BLaER1 (cell line): ENCODE measurements around the gene STK10.

Source experiments
- H3K27ac ChIP-seq: shearing (Covaris generic); formaldehyde crosslinking; 2 replicates; pipeline ENCODE4 v1.8.1; 2022
- H3K27me3 ChIP-seq: shearing (Covaris generic); formaldehyde crosslinking; 2 replicates; pipeline ENCODE4 v1.8.1; 2022
- H3K36me3 ChIP-seq: shearing (Covaris generic); formaldehyde crosslinking; 2 replicates; pipeline ENCODE4 v1.8.1; 2022
- H3K4me1 ChIP-seq: shearing (Covaris generic); formaldehyde crosslinking; 2 replicates; pipeline ENCODE4 v1.8.1; 2022
- H3K4me2 ChIP-seq: shearing (Covaris generic); formaldehyde crosslinking; 2 replicates; pipeline ENCODE4 v1.8.1; 2022
- H3K4me3 ChIP-seq: shearing (Covaris generic); formaldehyde crosslinking; 2 replicates; pipeline ENCODE4 v1.8.1; 2022
- H3K9ac ChIP-seq: shearing (Covaris generic); formaldehyde crosslinking; 2 replicates; pipeline ENCODE4 v1.8.1; 2022
- H3K9me3 ChIP-seq: shearing (Covaris generic); formaldehyde crosslinking; 2 replicates; pipeline ENCODE4 v1.8.1; 2022
- H4K20me1 ChIP-seq: shearing (Covaris generic); formaldehyde crosslinking; 2 replicates; pipeline ENCODE4 v1.8.1; 2022
- Cebpa-rat ChIP-seq: shearing (Covaris generic); IDR thresholded peaks from 2 replicates; pipeline ENCODE4 v1.8.1; 2022

Gene STK10

GRCh38 chr5:172115541-172115982 is 72.5 kb downstream of the STK10 start:
- H3K9ac ChIP-seq, result no peak overlapping the region
- H3K4me3 ChIP-seq, result peak overlapping the region; percentile 57; the same call in 1 of the 2 replicates
- H3K4me1 ChIP-seq, result peaks cover 93% of the 10 kb centered on the region
- H3K36me3 ChIP-seq, result peaks cover 48% of the 10 kb centered on the region
- no peaks in the 10 kb centered on the region for H3K27me3 ChIP-seq
- H3K9me3 ChIP-seq, result no peaks in the 10 kb centered on the region
- H4K20me1 ChIP-seq, result peaks cover 40% of the 10 kb centered on the region
- no peak for TF ChIP-seq Cebpa-rat
- peak overlapping the region; percentile 84 for H3K27ac ChIP-seq
- H3K4me2 ChIP-seq, result peak overlapping the region; percentile 87

- Histone ChIP-seq H3K4me1 (peaks cover 93% of the 10 kb centered on the region), H3K4me3 (peak overlapping the region; percentile 57), H3K9ac (peak overlapping the region; percentile 60; the same call in 1 of the 2 replicates), H3K36me3 (peaks cover 42% of the 10 kb centered on the region), H3K27ac (peak overlapping the region; percentile 84), H3K9me3 (no peaks in the 10 kb centered on the region), H4K20me1 (peaks cover 40% of the 10 kb centered on the region), H3K4me2 (peak overlapping the region; percentile 87), H3K27me3 (no peaks in the 10 kb centered on the region)
- TF ChIP-seq Cebpa-rat, result no peak
Observed at GRCh38 chr5:172114875-172115422, 73.1 kb downstream of the STK10 start.

- Histone ChIP-seq H3K4me3 (no peak overlapping the region), H3K9me3 (no peaks in the 10 kb centered on the region), H3K4me2 (peak overlapping the region; percentile 88), H3K27ac (peak overlapping the region; percentile 77), H3K9ac (peak overlapping the region; percentile 69), H3K36me3 (peaks cover 30% of the 10 kb centered on the region), H3K4me1 (peaks cover 97% of the 10 kb centered on the region), H3K27me3 (no peaks in the 10 kb centered on the region), H4K20me1 (peaks cover 33% of the 10 kb centered on the region)
- no peak for TF ChIP-seq Cebpa-rat
Observed at GRCh38 chr5:172113036-172113435, 75.0 kb downstream of the STK10 start.

- H3K27ac ChIP-seq, result peak overlapping the region; percentile 71
- peaks cover 98% of the 10 kb centered on the region for H3K4me1 ChIP-seq
- no peaks in the 10 kb centered on the region for H3K27me3 ChIP-seq
- H3K36me3 ChIP-seq, result peaks cover 23% of the 10 kb centered on the region
- H3K4me3 ChIP-seq, result peak overlapping the region; percentile 27; the same call in 1 of the 2 replicates
- H4K20me1 ChIP-seq, result peaks cover 41% of the 10 kb centered on the region; the same call in 1 of the 2 replicates
- peak overlapping the region; percentile 88 for H3K4me2 ChIP-seq
- no peaks in the 10 kb centered on the region for H3K9me3 ChIP-seq
- TF ChIP-seq Cebpa-rat, result no peak
- H3K9ac ChIP-seq, result peak overlapping the region; percentile 27; the same call in 1 of the 2 replicates
Observed at GRCh38 chr5:172111852-172112225, 76.2 kb downstream of the STK10 start.

DNA sequence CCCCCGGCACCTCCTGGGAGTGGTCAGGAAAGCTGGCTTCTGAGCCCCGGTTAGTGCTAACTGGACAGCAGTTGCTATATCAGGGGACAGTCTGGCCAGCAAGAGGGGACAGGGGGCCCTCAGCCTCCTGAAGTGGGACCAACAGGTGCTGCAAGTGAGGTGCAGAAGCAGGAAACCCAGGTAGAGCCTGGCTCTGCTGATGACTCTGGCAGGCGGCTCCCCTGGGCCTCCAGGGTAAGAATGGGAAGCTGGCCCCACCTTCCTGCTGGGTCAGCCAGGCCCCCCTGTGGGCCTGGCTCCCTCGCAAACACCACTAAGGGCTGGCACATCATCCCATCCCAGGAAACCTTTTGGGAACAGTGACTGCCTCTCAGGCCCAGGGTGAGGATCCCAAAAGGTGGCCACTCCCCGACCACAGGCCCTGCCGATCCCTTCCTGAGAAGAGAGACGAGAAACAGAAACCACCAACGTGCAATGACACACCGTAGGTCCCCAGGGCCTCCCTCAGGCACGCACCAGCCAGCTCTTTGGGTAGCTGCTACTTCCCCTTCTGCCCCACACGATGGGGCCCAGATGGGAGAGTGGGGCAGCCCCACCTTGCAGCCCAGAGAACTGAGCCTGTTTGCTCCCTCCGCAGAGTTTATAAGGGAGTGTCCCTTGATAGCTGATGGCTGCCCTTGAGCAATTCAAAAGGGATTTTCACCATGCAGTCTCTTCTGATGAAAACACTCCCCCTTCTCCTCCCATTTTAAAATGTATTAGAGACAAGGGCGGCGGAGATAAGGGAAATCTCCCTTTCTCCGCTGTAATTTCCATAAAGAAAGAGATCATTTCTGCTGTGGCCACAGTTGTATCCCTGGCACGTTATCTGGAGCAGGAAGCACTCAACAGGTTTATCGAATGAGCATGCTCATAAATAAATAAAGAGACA is 76.8 kb downstream of the STK10 start:
- Histone ChIP-seq H3K27ac (peak overlapping the region; percentile 71), H3K9ac (peak overlapping the region; percentile 51), H3K4me1 (peaks cover 96% of the 10 kb centered on the region), H3K36me3 (peaks cover 22% of the 10 kb centered on the region), H3K4me2 (peak overlapping the region; percentile 88), H3K27me3 (no peaks in the 10 kb centered on the region), H4K20me1 (peaks cover 41% of the 10 kb centered on the region; the same call in 1 of the 2 replicates), H3K4me3 (peak overlapping the region; percentile 27), H3K9me3 (no peaks in the 10 kb centered on the region)
- TF ChIP-seq Cebpa-rat, result no peak

DNA sequence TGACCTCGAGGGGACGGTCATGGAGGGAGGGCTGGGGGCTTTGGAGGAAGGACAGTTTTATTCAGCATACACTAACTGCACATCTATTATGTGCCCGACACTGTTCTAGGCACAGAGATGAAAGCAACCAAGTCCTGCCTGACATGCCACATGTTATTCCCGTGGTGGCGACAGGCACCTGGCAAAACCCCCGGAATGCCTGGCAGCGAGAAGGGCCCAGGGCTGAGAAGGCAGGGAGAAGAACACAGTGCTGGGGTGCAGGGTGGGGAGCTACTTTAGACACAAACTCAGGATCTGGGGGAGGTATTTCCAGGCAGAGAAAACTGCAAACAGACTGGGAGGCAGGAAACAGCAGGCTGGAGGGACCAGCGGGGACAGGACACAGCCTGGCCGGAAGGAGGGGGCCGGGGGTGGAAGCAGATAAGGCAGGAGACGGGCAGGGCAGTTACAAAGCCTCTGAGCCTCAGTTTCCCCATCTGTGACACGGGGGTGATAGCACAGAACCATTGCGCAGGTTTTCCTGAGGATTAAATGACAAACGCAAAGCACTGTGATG is 77.7 kb downstream of the STK10 start:
- H3K36me3 ChIP-seq, result peaks cover 23% of the 10 kb centered on the region
- no peaks in the 10 kb centered on the region for H3K9me3 ChIP-seq
- H3K4me3 ChIP-seq, result no peak overlapping the region; the same call in 1 of the 2 replicates
- peaks cover 88% of the 10 kb centered on the region for H3K4me1 ChIP-seq
- H3K27me3 ChIP-seq, result no peaks in the 10 kb centered on the region
- TF ChIP-seq Cebpa-rat, result no peak
- H3K9ac ChIP-seq, result 0 out of 2 replicates have a peak overlapping the region, but pooled peaks have one; percentile 26
- H3K4me2 ChIP-seq, result peak overlapping the region; percentile 88
- peak overlapping the region; percentile 71 for H3K27ac ChIP-seq
- H4K20me1 ChIP-seq, result peaks cover 35% of the 10 kb centered on the region; the same call in 1 of the 2 replicates

DNA sequence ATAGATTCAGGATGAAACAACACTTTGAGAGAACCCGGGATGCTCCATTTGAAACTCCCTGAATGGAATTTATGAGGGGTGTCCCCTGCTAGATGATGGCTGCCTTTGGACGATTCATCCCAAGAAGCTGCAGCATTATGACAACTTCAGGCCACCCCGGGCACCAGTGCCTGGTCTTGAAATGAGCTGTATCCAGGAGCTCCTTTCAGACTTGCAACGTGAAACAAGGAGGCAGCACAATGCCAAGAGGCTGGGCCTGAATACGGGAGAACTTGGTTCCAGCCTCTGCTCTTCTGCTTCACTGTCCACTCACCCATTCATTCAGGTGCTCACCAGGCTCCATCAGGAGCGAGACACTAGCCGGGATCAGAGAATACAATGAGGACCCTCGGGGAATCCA is 78.3 kb downstream of the STK10 start:
- Histone ChIP-seq H3K4me2 (peak overlapping the region; percentile 88), H3K36me3 (peaks cover 29% of the 10 kb centered on the region), H3K27ac (peak overlapping the region; percentile 71), H3K4me3 (no peak overlapping the region), H3K27me3 (no peaks in the 10 kb centered on the region), H3K4me1 (peaks cover 82% of the 10 kb centered on the region), H3K9me3 (no peaks in the 10 kb centered on the region), H3K9ac (no peak overlapping the region), H4K20me1 (peaks cover 35% of the 10 kb centered on the region; the same call in 1 of the 2 replicates)
- TF ChIP-seq Cebpa-rat, result no peak

DNA sequence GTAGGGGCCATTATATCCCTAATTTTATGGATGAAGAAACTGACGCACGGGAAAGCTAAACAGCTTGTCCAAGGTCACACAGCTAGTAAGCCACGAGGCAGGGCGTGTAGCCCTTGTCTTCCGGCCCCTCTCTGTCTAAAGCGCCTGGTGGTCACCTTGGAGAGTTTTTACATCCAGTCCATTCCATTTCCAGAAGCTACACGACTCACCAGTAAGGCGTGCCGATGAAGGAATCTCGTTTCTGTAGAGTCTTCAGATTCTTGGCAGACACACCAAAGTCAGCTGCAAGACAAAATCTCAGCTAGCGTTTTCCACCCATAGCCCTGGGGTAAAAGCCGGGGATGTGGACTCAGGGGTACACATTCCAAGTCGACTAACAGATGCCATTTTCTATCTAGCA is 80.5 kb downstream of the STK10 start:
- Histone ChIP-seq H3K36me3 (peaks cover 51% of the 10 kb centered on the region), H3K4me1 (peaks cover 62% of the 10 kb centered on the region), H4K20me1 (peaks cover 51% of the 10 kb centered on the region), H3K27ac (no peak overlapping the region), H3K9ac (no peak overlapping the region), H3K9me3 (no peaks in the 10 kb centered on the region), H3K4me3 (no peak overlapping the region), H3K27me3 (no peaks in the 10 kb centered on the region), H3K4me2 (peak overlapping the region; percentile 47)
- no peak for TF ChIP-seq Cebpa-rat

DNA sequence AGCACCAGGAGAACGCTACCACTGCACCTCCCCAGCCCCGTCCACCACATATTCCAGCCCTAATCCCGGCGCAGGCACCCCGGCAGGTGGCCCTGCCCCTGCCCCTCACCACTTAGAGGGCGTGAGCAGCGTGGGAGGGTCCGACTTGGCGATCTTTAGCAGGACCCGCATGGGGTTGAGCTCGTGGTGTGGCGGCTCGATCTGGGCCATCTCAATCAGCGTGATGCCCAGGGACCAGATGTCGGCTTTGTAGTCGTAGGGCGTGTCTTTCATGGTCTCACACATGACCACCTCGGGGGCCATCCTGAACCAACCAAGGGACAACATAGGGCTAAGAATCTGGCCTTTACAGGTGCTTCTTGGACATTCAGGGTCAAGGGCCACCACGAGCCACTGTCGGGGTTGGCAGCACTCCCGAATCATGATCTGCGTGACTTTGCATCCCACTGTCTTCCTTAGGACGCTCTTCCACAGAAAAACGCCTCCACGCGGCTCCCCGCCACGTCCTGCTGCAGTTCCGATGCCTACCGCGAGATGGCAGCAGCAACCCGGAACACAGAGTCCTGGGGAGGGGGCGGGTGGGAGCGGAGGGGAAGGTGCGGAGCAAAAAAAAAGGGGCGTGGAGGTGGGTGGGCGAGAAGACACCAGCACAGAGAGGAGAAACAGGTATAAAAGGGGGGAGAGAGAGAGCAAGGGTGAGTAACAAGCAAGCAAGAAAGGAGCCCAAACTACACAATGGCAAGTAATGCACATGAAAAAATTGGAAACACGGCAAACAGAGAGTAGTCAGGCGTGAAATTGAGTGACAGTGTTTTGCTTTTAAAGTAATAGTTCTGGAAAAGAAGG is 81.3 kb downstream of the STK10 start:
- Histone ChIP-seq H3K9me3 (no peaks in the 10 kb centered on the region), H4K20me1 (peaks cover 56% of the 10 kb centered on the region), H3K36me3 (peaks cover 59% of the 10 kb centered on the region), H3K4me1 (peaks cover 54% of the 10 kb centered on the region), H3K4me3 (no peak overlapping the region), H3K4me2 (peak overlapping the region; percentile 47), H3K9ac (no peak overlapping the region), H3K27me3 (no peaks in the 10 kb centered on the region), H3K27ac (0 out of 2 replicates have a peak overlapping the region, but pooled peaks have one; percentile 9)
- no peak for TF ChIP-seq Cebpa-rat
